MM.1S (cell line): ENCODE measurements around the gene ERV3-1.
A peak's percentile ranks its signal among the peaks of the same experiment; 100 is the strongest.
"Not testable (repeated sequence)": the region's sequence is repeated elsewhere in the genome, so short reads cannot be mapped to it uniquely, and the experiment has no call there.

Source experiments
- DNase-seq: peaks from one replicate; pipeline ENCODE4 v3.0.0-alpha.2; 2015
- H2AFZ ChIP-seq: fragments of 300-600 bp; sonication (generic); 2 replicates; pipeline ENCODE4 v1.6.0; 2016; ENCODE audit warnings: antibody characterized with exemption, low read length
- H3F3A ChIP-seq: fragments of 300-600 bp; sonication (generic); 2 replicates; pipeline ENCODE4 v1.6.1; 2016; ENCODE audit warnings: mild to moderate bottlenecking, antibody characterized with exemption, low read length, moderate library complexity, mixed read lengths; ENCODE audit not compliant: insufficient read depth
- H3K27ac ChIP-seq: fragments of 300-600 bp; sonication (generic); 2 replicates; pipeline ENCODE4 v1.5.1; 2016; ENCODE audit warnings: mild to moderate bottlenecking, low read length
- H3K27me3 ChIP-seq: fragments of 300-600 bp; sonication (generic); replicated peaks from 2 replicates; pipeline ENCODE4 v1.6.0; 2016; ENCODE audit warnings: low read length; ENCODE audit not compliant: insufficient read depth
- H3K36me3 ChIP-seq: fragments of 300-600 bp; sonication (generic); replicated peaks from 2 replicates; pipeline ENCODE4 v1.6.1; 2016; ENCODE audit warnings: mild to moderate bottlenecking, low read length, mixed read lengths; ENCODE audit not compliant: insufficient read depth
- H3K4me1 ChIP-seq: fragments of 300-600 bp; sonication (generic); 2 replicates; pipeline ENCODE4 v1.6.1; 2016; ENCODE audit warnings: low read length, mixed read lengths
- H3K4me2 ChIP-seq: fragments of 300-600 bp; sonication (generic); 2 replicates; pipeline ENCODE4 v1.6.0; 2016; ENCODE audit warnings: low read depth, low read length
- H3K4me3 ChIP-seq: fragments of 300-600 bp; sonication (generic); 2 replicates; pipeline ENCODE4 v1.5.1; 2016; ENCODE audit warnings: low read length, mixed read lengths
- H3K79me2 ChIP-seq: fragments of 300-600 bp; sonication (generic); 2 replicates; pipeline ENCODE4 v1.6.1; 2016; ENCODE audit warnings: mixed run types, low read length, mixed read lengths
- H3K9ac ChIP-seq: fragments of 300-600 bp; sonication (generic); 2 replicates; pipeline ENCODE4 v1.6.1; 2016; ENCODE audit warnings: low read length, mixed read lengths
- H3K9me2 ChIP-seq: fragments of 300-600 bp; sonication (generic); replicated peaks from 2 replicates; pipeline ENCODE4 v1.6.1; 2016; ENCODE audit warnings: mild to moderate bottlenecking, low read length, mixed read lengths; ENCODE audit not compliant: insufficient read depth
- H3K9me3 ChIP-seq: fragments of 300-600 bp; sonication (generic); replicated peaks from 2 replicates; pipeline ENCODE4 v1.6.1; 2016; ENCODE audit warnings: mild to moderate bottlenecking, low read length, mixed read lengths; ENCODE audit not compliant: insufficient read depth
- H4K20me1 ChIP-seq: fragments of 300-600 bp; sonication (generic); 2 replicates; pipeline ENCODE4 v1.6.1; 2016; ENCODE audit warnings: mild to moderate bottlenecking, low read length, moderate library complexity, mixed read lengths; ENCODE audit not compliant: insufficient read depth
- EZH2 ChIP-seq: fragments of 300-600 bp; sonication (generic); optimal IDR thresholded peaks from 2 replicates; pipeline ENCODE3; 2017; ENCODE audit warnings: low read depth, mild to moderate bottlenecking, antibody characterized with exemption, low read length, mixed read lengths
- EZH2phosphoT487 ChIP-seq: fragments of 300-600 bp; sonication (generic); IDR thresholded peaks from 2 replicates; pipeline ENCODE4 v1.6.1; 2018; ENCODE audit warnings: antibody characterized with exemption, low read length
- TF ChIP-seq, protein P1 (sequence below): fragments of 300-600 bp; sonication (generic); IDR thresholded peaks from 2 replicates; pipeline ENCODE4 v1.5.1; 2016; ENCODE audit warnings: antibody characterized with exemption, low read length, mixed read lengths

The ERV3-1 gene, protein sequence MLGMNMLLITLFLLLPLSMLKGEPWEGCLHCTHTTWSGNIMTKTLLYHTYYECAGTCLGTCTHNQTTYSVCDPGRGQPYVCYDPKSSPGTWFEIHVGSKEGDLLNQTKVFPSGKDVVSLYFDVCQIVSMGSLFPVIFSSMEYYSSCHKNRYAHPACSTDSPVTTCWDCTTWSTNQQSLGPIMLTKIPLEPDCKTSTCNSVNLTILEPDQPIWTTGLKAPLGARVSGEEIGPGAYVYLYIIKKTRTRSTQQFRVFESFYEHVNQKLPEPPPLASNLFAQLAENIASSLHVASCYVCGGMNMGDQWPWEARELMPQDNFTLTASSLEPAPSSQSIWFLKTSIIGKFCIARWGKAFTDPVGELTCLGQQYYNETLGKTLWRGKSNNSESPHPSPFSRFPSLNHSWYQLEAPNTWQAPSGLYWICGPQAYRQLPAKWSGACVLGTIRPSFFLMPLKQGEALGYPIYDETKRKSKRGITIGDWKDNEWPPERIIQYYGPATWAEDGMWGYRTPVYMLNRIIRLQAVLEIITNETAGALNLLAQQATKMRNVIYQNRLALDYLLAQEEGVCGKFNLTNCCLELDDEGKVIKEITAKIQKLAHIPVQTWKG

DNA sequence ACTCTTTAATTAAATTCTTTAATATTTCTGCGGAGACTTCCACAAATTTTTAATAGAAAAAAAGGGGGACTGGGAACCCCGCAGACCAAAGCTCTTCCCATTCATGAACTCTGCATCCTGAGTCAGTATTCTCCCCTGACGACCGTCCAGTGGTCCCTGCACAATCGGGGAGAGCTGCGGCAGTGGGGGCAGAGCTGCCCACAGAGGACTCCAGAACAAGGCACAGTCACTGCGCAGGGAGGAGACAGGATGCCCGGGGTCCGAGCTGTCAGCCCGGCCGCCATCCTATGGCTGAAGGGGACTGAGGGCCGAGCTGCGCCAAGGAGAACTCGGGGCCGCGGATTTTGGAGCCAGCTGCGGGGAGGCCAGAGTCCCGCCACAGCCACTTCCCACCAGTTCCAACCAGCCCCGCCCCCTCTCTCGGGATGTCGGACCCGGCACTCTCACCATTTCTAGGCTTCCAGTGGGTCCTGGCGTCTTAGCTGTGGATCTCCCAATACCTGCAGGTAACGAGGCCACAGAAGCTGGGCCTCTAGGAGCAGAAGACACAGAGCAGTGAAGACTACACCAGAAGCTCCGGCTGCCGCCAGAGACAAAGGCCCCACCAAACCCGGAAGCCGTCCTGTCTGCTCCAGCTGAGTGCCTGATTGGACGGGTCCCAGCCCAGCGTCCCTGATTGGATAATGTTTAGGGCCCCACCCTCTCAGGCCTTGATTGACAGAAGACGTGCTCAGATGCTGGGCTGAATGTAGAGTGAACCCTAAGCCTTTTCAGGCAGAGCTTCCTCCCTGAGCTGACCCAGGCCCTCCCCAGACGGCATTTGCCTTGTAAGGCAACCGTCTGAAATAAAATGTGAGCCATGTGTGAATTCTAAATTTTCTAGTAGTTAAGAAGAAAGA lies at the start of gene ERV3-1:
Gene ERV3-1 (minus strand): TSS at position 594 of the 899 bp plus-strand sequence. CDS start 13,661 bp downstream, outside the sequence.
- Histone ChIP-seq H3K36me3 (peaks cover 2% of the 10 kb centered on the region), H3K9ac (peak within 1 kb of the TSS; percentile 84), H3K79me2 (peaks cover 51% of the 10 kb centered on the region), H3K4me3 (peak within 1 kb of the TSS; percentile 82), H3K9me3 (no peaks in the 10 kb centered on the region), H3K27me3 (no peaks in the 10 kb centered on the region), H3F3A (no peaks in the 10 kb centered on the region), H4K20me1 (no peaks in the 10 kb centered on the region), H3K27ac (peak within 1 kb of the TSS; percentile 80; the same call in 1 of the 2 replicates), H2AFZ (peak within 1 kb of the TSS; percentile 66), H3K4me1 (peaks cover 11% of the 10 kb centered on the region; the same call in 1 of the 2 replicates), H3K9me2 (no peaks in the 10 kb centered on the region), H3K4me2 (peak within 1 kb of the TSS; percentile 60)
- peak; percentile 97 for DNase-seq
- TF ChIP-seq, protein P1, sequence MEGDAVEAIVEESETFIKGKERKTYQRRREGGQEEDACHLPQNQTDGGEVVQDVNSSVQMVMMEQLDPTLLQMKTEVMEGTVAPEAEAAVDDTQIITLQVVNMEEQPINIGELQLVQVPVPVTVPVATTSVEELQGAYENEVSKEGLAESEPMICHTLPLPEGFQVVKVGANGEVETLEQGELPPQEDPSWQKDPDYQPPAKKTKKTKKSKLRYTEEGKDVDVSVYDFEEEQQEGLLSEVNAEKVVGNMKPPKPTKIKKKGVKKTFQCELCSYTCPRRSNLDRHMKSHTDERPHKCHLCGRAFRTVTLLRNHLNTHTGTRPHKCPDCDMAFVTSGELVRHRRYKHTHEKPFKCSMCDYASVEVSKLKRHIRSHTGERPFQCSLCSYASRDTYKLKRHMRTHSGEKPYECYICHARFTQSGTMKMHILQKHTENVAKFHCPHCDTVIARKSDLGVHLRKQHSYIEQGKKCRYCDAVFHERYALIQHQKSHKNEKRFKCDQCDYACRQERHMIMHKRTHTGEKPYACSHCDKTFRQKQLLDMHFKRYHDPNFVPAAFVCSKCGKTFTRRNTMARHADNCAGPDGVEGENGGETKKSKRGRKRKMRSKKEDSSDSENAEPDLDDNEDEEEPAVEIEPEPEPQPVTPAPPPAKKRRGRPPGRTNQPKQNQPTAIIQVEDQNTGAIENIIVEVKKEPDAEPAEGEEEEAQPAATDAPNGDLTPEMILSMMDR, result no peak
- TF ChIP-seq EZH2 (no peak), EZH2phosphoT487 (no peak)

DNA sequence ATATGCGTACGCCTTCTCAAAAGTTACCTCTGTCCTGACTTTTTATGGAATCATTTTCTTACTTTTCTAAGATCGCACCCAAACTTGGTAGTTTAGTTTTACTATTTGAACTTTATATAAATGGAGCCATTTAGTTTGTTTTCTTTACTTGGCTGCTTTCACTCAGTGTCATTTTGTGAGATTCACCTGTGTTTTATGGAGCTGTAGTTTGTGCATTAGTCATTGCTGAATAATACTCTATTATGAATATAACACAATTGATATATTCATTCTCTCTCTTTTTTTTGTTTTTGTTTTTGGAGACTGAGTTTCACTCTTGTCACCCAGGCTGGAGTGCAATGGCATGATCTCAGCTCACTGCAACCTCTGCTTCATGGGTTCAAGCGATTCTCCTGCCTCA lies 49.3 kb upstream of the ERV3-1 start:
- not testable (repeated sequence) for H3K36me3 ChIP-seq, H3K79me2 ChIP-seq

DNA sequence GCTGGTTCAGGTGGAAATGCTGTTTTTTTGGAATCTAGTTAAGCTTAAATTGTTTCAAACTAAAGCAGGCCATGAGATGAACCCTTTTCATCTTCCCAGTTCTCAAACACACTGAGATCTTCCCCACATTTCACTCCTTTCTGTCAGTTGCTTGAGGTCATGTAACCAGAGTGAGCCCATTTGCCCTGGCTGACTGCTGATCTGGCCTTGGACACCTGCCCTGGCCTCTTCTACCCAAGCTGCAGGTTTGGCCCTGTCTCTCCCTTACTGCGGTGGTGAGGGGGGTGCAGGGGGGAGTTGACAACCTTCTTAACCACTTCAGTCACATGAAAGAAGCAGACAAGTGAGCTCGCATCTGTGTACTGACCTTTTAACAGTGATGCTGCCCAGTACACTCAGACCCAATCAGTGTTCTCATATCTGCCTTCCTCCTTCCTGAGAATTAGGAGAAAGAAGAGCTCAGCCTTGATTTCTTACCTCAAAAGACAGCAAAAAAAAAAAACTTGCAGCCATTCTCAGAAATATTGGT lies 48.0 kb upstream of the ERV3-1 start:
- H3K9me2 ChIP-seq, H3K79me2 ChIP-seq: not testable (repeated sequence)

More for the DNA sequence above, 49.3 kb upstream of the ERV3-1 start:
- not testable (repeated sequence) for H3F3A ChIP-seq, H3K9me2 ChIP-seq, DNase-seq, H3K4me1 ChIP-seq, H3K27ac ChIP-seq, H3K4me2 ChIP-seq, H3K27me3 ChIP-seq, H3K4me3 ChIP-seq, H3K9me3 ChIP-seq, H3K9ac ChIP-seq, H2AFZ ChIP-seq, H4K20me1 ChIP-seq

DNA sequence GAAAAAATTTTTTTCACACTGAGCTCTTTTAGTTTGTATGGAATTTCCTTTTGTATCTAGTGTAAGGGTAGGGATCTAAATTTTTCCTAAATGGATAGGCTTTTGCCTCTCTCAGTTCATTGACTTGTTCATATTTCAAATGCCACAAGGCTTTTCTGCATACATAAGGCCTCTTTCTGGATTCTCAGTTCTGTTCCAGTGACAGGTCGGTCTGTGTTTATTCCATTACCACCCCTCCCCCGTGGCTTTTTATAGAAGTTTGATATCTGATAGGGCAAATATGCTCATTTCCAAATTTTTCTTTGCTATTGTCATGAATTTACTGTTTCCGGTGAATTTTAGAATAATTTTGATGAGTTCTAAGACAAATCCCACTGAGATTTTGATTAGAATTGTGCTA lies 45.2 kb upstream of the ERV3-1 start:
- H3K9me2 ChIP-seq, H3F3A ChIP-seq, H2AFZ ChIP-seq, H3K27ac ChIP-seq, H3K9me3 ChIP-seq, H3K27me3 ChIP-seq, H4K20me1 ChIP-seq, H3K9ac ChIP-seq, H3K36me3 ChIP-seq, H3K4me2 ChIP-seq, H3K79me2 ChIP-seq, DNase-seq, H3K4me1 ChIP-seq, H3K4me3 ChIP-seq: not testable (repeated sequence)

More for the DNA sequence above, 48.0 kb upstream of the ERV3-1 start:
- H3K9ac ChIP-seq, H3K36me3 ChIP-seq, H4K20me1 ChIP-seq, H3K4me2 ChIP-seq, H3K27ac ChIP-seq, H3K27me3 ChIP-seq, H2AFZ ChIP-seq, H3K9me3 ChIP-seq, H3F3A ChIP-seq, H3K4me3 ChIP-seq, H3K4me1 ChIP-seq, DNase-seq: not testable (repeated sequence)

DNA sequence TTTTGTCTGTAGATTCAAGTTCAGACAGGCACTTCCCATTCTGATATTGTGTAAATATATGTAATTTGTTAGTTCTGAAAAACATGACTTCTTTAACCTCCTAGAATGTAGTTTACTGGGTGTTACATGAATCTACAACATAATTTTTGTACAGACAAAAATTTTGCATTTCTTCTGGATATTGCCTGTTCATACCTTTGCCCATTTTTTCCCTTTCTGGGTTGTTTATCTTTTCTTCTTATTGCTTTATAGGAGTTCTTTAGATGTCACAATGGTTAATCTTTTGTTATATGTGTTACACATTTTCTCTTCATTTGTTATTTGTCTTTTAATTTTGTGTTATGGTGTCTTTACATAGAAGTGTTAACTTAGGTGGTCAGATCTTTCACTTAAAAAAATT lies 44.7 kb upstream of the ERV3-1 start:
- not testable (repeated sequence) for H3K27me3 ChIP-seq, H3K79me2 ChIP-seq, H3K27ac ChIP-seq, H3K9me3 ChIP-seq, H3K9ac ChIP-seq, H4K20me1 ChIP-seq, DNase-seq, H3F3A ChIP-seq, H3K9me2 ChIP-seq, H3K4me3 ChIP-seq, H3K36me3 ChIP-seq, H2AFZ ChIP-seq, H3K4me2 ChIP-seq, H3K4me1 ChIP-seq

DNA sequence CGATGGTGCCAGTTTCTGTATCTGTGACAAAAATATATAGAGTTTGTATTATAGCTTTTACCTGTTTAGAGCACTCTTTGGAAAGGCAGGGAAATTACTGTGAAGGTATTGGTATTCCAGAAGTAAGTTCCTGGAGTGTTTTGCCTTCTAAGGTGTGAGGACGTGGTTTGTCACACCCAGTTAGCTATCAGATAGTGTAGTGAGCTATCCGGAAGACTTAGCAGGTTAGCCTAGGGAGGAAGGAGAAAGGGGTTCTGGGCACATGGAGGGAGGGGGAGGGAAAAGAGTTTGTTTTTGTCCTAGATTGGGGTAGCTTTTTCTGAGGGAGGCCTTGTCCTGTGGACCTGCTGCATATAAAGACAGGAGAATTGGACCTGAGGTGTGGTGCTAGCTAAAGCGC lies 39.8 kb upstream of the ERV3-1 start:
- not testable (repeated sequence) for DNase-seq, H3K36me3 ChIP-seq, H4K20me1 ChIP-seq, H3K79me2 ChIP-seq, H3K4me2 ChIP-seq, H3K9ac ChIP-seq, H3F3A ChIP-seq, H3K27me3 ChIP-seq, H3K4me3 ChIP-seq, H2AFZ ChIP-seq, H3K4me1 ChIP-seq, H3K27ac ChIP-seq, H3K9me2 ChIP-seq, H3K9me3 ChIP-seq
